ENCODE measurements around the gene CLK2.
"Not testable (repeated sequence)": the region's sequence is repeated elsewhere in the genome, so short reads cannot be mapped to it uniquely, and the experiment has no call there.

Gene CLK2

DNA sequence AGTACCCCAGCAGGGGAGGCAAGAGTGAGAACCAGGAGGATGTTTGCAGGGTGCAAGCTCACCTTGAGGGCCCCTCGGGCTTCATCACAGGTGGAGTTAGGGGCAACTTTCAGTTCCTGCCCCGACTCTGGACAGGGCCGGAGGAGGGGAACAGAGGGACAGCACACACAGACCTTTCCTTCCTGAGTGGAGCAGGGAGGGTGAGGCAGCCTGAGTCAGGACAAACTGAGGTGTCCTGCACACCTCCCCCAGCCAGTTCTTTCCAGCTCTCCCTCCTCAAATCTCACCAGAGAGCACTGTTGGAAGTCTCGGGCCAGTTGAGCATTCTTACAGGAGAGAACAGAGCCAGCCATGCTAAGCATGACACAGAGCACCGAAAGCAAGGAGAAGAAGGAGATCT is 19.5 kb downstream of the CLK2 start:
- no peak for DNase-seq (ENCODE audit: low spot score)
- TF ChIP-seq, protein P1, sequence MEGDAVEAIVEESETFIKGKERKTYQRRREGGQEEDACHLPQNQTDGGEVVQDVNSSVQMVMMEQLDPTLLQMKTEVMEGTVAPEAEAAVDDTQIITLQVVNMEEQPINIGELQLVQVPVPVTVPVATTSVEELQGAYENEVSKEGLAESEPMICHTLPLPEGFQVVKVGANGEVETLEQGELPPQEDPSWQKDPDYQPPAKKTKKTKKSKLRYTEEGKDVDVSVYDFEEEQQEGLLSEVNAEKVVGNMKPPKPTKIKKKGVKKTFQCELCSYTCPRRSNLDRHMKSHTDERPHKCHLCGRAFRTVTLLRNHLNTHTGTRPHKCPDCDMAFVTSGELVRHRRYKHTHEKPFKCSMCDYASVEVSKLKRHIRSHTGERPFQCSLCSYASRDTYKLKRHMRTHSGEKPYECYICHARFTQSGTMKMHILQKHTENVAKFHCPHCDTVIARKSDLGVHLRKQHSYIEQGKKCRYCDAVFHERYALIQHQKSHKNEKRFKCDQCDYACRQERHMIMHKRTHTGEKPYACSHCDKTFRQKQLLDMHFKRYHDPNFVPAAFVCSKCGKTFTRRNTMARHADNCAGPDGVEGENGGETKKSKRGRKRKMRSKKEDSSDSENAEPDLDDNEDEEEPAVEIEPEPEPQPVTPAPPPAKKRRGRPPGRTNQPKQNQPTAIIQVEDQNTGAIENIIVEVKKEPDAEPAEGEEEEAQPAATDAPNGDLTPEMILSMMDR (IDR thresholded peaks at IDR 0.05; ENCODE audit: extremely low read depth, insufficient read depth, missing control alignments): no peak
- in situ Hi-C loops (cut with MboI; ENCODE audit: low pct_unique_long_range_greater_than_20kb, low sequenced_read_pairs, unreplicated experiment): loop anchor here (25.0 kb wide), 1 partner anchor 334 kb away; no protein-coding TSS in a partner anchor

DNA sequence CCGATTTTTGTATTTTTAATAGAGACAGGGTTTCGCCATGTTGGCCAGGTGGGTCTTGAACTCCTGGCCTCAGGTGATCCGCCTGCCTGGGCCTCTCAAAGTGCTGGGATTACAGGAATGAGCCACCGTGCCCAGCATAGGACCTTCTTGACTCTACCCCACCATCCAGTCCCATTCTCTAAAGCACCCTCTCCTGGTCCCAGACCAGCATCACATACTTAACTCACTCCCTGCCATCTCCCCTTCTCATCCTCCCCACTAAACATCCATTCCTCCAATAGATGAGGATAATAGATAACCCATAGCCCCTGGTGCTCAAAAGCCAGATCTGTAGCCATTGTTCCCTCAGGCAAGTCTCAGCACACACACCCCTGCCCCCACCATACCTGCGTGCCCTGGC is 20.1 kb downstream of the CLK2 start:
- in situ Hi-C loops (cut with MboI; ENCODE audit: low pct_unique_long_range_greater_than_20kb, low sequenced_read_pairs, unreplicated experiment): loop anchor here (25.0 kb wide), 1 partner anchor 334 kb away; no protein-coding TSS in a partner anchor
- DNase-seq (ENCODE audit: low spot score): no peak
- TF ChIP-seq, protein P1 (IDR thresholded peaks at IDR 0.05; ENCODE audit: extremely low read depth, insufficient read depth, missing control alignments): no peak

DNA sequence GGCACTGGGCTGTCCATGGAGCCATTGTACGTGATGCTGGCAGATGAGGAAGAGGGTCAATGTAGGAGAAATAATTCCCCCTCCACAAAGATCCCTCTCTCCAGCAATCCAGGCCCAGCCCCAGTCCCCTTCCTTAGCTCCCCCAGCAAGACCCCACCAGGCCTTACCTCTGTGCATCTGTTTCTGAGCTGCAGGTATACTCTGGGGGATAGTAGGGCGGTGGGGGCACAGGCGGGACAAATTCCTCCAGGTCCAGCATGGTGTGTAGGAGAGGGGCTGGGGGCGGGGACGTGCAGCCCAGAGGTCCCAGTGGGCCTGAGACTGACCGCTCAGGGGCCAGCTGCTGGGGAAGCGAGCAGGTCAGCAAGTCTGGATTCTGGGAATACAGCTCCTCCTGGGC is 21.7 kb downstream of the CLK2 start:
- no peak for DNase-seq (ENCODE audit: low spot score)
- TF ChIP-seq, protein P1 (IDR thresholded peaks at IDR 0.05; ENCODE audit: extremely low read depth, insufficient read depth, missing control alignments): no peak
- in situ Hi-C loops (cut with MboI; ENCODE audit: low pct_unique_long_range_greater_than_20kb, low sequenced_read_pairs, unreplicated experiment): loop anchor here (25.0 kb wide), 1 partner anchor 336 kb away; no protein-coding TSS in a partner anchor

DNA sequence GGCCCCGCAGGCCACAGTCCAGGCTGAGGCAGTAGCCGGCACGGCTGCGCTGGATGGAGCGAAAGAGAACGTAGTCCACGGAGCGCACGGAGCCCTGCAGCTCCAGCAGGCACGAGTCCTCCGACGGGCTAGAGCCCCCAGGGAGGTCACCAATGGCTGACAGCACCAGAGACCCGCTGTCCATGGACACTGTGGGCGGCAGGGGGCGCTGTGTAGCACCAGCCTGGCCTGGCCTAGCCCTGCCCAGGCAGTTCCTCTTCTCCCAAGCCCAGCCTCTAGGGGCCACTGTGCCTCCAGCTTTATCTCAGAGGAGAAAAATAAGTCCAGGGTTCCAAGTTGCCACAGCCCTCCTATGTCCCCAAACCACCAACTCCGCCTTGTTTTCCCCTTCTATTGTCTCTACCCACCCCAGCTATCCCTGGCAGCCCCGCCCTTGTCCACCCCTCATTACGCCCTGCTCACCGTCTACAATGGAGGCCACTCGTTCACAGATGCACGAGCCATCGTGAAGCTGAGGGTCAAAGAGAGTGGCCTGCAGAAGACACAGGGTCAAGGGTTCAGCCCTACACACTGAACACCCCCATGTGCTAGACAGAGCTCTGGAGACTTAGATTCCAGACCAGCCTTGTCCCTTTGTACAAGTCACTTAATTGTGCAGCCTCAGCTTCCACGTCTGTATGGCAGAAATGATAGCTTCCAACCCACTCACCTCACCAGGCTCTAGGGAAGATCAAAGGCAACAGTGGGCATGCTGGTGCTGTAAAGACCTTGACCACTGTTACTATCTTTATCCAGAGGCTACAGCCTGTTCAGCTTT is 22.5 kb downstream of the CLK2 start:
- in situ Hi-C loops (cut with MboI; ENCODE audit: low pct_unique_long_range_greater_than_20kb, low sequenced_read_pairs, unreplicated experiment): loop anchor here (25.0 kb wide), 1 partner anchor 336 kb away; no protein-coding TSS in a partner anchor
- TF ChIP-seq, protein P1 (IDR thresholded peaks at IDR 0.05; ENCODE audit: extremely low read depth, insufficient read depth, missing control alignments): peak; percentile 100
- peak; percentile 98 for DNase-seq (ENCODE audit: low spot score)

DNA sequence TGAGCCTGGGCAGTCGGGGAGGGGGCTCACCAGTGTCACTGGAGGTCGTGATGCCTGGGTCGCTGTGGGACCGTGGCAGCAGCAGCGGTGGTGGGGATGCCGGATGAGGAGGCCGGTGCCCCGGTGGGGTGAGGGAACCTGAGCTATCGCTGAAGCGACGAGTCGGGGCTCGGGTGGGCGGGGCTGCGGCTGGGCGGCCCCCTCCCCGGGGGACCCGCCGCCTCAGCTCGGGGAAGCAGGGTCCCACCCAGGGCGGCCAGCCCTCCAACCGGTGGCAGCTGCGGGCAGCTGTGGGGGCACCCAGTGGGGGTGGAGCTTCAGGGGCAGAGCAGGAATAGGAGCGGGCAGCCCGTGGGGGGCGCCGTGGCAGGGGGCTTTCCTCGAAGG is 23.1 kb downstream of the CLK2 start:
- in situ Hi-C loops (cut with MboI; ENCODE audit: low pct_unique_long_range_greater_than_20kb, low sequenced_read_pairs, unreplicated experiment): loop anchor here (25.0 kb wide), 1 partner anchor 337 kb away; no protein-coding TSS in a partner anchor
- DNase-seq (ENCODE audit: low spot score): no peak
- TF ChIP-seq, protein P1 (IDR thresholded peaks at IDR 0.05; ENCODE audit: extremely low read depth, insufficient read depth, missing control alignments): no peak

DNA sequence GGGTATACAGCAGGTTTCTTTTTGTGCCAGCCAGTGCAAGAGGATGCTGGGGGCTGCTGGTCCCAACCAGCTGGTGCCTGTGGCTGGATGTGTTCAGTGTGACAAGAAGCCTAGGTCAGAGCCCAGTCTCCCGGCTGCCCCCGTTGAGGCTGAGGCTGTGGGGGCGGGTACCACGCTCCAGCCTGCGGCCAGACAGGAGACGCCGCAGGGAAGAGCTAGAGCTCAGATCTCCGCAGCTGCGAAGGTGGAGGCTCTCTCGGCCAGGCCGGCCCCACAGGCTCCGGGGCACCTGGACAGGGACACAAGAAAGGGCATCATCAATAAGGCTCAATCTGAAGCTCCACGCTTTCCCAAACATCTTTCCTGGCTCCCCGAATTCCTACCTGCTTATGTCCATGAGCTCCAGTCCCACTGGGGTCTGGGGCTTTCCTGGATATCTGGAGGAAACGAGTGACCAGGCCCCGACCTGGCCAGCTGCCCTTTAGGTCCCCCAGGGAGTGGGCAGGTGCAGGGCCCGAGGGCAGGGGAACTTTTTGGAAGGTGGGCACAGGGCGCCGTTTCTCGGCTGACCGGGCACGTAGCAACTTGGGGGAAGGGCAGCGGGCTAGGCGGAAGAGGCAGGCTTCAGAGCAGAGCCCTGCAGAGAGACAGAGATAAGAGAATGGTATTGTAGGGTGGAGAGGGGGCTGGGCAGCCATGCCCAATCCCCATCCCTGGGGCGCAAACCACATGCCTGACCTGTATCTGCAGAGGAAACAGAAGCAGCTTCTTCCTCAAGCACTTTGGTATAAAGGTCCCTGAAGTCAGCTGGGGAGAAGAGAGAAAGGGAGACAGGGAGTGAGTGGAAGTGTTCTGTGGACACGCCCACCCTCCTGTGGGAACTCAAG is 25.4 kb downstream of the CLK2 start:
- DNase-seq (ENCODE audit: low spot score): no peak
- in situ Hi-C loops (cut with MboI; ENCODE audit: low pct_unique_long_range_greater_than_20kb, low sequenced_read_pairs, unreplicated experiment): no loop called here

DNA sequence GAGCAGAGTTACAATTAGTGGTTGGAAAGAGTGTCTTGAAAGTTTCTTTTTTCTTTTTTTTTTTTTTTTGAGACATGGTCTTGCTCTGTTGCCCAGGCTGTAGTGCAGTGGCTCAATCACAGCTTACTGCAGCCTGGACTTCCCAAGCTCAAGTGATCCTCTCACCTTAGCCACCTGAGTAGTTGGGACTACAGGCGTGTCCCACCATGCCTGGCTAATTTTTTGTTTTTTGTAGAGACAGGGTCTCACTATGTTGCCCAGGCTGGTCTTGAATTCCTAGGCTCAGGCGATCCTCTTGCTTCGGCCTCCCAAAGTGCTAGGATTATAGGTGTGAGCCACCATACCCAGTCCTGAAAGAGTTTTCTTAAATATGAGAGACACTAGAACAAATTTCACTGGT is 26.5 kb downstream of the CLK2 start:
- in situ Hi-C loops (cut with MboI; ENCODE audit: low pct_unique_long_range_greater_than_20kb, low sequenced_read_pairs, unreplicated experiment); DNase-seq (ENCODE audit: low spot score): not testable (repeated sequence)

More for the DNA sequence above, 25.4 kb downstream of the CLK2 start:
- TF ChIP-seq, protein P1 (IDR thresholded peaks at IDR 0.05; ENCODE audit: extremely low read depth, insufficient read depth, missing control alignments): no peak

Measured in GM13977 (cell line).